Stimulated activated naive B cell treated with anti-CD40 and anti-IgM and Interleukin-4, amounts not matched to agents 10 μg/mL and 1 μg/mL and 100 μg/mL, for 72 hours (primary cell): ENCODE results near the gene GLI3.

ENCODE experiments used
- ATAC-seq, 2 donors: fragments of 150-1000 bp; cut with Tn5 transposase; replicated peaks; 2 replicates each; pipeline ENCODE4 v1.10.0; 2021; ENCODE audit warnings: moderate library complexity in 1 of 2
- DNase-seq: peaks from one replicate; pipeline ENCODE4 v3.0.0; 2021
- H3K27ac Mint-ChIP-seq: one replicate; pipeline ENCODE4 v1.8.0; 2022; ENCODE audit warnings: mild to moderate bottlenecking, mixed read lengths
- H3K27me3 Mint-ChIP-seq, 2 donors: one replicate each; pipeline ENCODE4 v1.8.0; 2022; ENCODE audit warnings: mixed read lengths in 2 of 2
- H3K36me3 Mint-ChIP-seq, 2 donors: one replicate each; pipeline ENCODE4 v1.8.0; 2022; ENCODE audit warnings: mixed read lengths in 2 of 2, mild to moderate bottlenecking in 1 of 2
- H3K4me1 Mint-ChIP-seq, 2 donors: one replicate each; pipeline ENCODE4 v1.8.0; 2022; ENCODE audit warnings: mixed read lengths in 2 of 2, mild to moderate bottlenecking in 1 of 2
- H3K4me3 Mint-ChIP-seq, 2 donors: one replicate each; pipeline ENCODE4 v1.8.0; 2022; ENCODE audit warnings: mild to moderate bottlenecking in 2 of 2, mixed read lengths in 2 of 2, moderate library complexity in 1 of 2
- H3K9me3 Mint-ChIP-seq, 2 donors: one replicate each; pipeline ENCODE4 v1.8.0; 2022; ENCODE audit warnings: mixed read lengths in 2 of 2, mild to moderate bottlenecking in 1 of 2

The GLI3 gene

DNA sequence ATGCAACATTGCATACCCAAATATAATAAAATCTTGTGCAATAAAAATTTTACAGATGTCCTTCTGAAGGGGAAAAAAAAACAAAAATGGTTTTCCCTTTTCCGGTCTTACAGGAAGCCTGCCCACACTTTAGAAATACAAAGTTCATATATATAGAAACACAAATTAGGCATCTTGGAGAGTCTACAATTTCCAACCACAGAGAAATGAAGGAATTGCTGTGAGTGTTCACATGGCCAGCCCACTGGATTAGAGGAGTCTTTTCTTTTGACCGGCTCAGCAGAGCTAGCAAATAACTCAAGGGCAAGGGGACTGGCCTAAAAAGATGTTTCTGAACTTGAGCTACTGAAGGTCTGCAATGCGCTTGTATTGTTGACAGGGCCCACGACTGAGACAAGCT, 92.4 kb downstream of the GLI3 start:
- H3K4me3 Mint-ChIP-seq = no peak overlapping the region
- H3K4me1 Mint-ChIP-seq = no peaks in the 10 kb centered on the region
- H3K9me3 Mint-ChIP-seq = peaks cover 0 to 2% of the 10 kb centered on the region in 2 donors
- no peaks in the 10 kb centered on the region for H3K36me3 Mint-ChIP-seq
- H3K27ac Mint-ChIP-seq = no peak overlapping the region
- no peak for DNase-seq
- ATAC-seq = no peak
- peaks cover 11 to 18% of the 10 kb centered on the region in 2 donors for H3K27me3 Mint-ChIP-seq

DNA sequence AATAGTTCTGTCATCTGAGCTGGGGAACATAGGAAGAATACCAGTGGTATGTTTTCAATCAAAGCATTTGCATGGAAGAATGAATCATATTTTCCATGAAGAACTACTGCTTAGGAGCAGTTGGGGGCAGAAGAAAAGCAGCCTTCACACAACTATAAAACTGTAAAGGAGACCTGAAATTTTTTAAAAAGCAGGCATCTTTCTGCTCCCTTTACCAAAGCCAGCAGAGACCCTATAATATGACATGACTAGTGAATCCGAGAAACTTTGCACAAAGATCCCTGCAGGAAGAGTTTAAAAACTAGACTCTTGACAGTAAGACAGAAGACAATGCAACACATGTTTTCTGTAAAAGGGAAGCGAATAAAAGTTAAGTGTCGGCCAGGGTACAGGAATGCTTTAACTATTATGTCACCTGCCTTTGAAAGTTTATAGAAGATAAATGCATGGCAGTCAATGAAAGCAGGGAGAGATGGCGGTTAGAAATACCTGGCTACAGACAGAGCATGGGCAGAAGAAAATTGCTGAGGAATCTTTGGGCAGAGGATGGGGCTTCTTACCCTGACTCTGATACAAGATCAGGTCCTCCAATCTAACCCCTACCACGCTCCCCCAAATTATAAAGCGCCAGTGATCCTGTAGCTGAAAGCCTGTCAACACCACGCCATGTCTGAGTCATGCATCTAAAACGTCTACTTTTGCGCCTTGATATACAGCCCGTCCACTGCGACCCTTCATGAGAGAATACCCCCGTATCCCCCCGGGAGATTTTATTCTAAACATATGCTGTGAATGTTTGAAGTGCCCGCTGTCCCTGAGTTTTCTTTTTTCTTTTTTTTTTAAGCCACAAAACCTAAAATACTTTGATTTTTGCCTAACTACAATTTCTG, 93.1 kb downstream of the GLI3 start:
- DNase-seq (no peak), ATAC-seq (no peak)
- Mint-ChIP-seq H3K36me3 (no peaks in the 10 kb centered on the region), H3K27me3 (peaks cover 11 to 18% of the 10 kb centered on the region in 2 donors), H3K27ac (no peak overlapping the region), H3K9me3 (peaks cover 0 to 2% of the 10 kb centered on the region in 2 donors), H3K4me1 (no peaks in the 10 kb centered on the region), H3K4me3 (no peak overlapping the region)

DNA sequence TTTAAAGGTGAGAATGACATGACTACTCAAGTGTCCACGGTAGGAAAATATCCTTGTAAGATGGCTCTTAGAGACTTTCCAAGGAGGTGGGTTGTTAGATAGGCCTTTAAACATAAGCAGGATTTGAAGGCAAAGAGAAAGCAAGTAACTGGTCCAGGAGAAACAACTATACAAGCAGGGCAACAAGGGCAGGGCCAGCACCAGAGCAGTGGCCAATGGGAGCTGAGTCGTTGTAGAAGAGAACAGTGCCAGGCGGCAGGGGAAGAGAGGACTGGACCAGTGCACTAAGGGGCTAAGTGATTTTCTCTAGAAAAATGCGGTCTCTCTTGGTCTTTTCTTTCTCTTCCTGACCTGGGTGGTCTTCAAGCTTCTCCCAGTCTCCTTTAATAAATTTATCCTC, 94.9 kb downstream of the GLI3 start:
- H3K27me3 Mint-ChIP-seq = peaks cover 6 to 9% of the 10 kb centered on the region in 2 donors
- no peak for ATAC-seq
- H3K27ac Mint-ChIP-seq = no peak overlapping the region
- no peaks in the 10 kb centered on the region for H3K36me3 Mint-ChIP-seq
- no peaks in the 10 kb centered on the region for H3K4me1 Mint-ChIP-seq
- H3K9me3 Mint-ChIP-seq = no peaks in the 10 kb centered on the region
- no peak for DNase-seq
- no peak overlapping the region for H3K4me3 Mint-ChIP-seq

DNA sequence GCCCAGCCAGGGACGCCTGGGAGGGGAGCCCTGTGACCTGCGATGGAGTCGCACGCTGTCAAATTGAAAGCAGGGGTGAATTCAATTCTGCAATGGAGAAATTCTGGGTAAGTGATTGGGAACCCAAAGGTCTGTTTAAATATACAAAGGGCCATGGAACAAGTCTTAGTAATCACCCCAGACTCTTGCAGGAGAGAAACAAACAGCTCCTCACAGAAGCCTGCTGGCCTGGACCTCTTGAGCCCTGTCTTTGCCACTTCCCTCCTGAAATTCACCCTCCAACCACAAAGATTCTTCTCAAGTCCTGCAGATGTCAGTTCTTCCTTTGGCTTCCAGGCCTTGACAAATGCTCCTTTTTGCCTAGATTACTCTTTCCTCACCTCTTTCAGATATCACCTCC, 97.3 kb downstream of the GLI3 start:
- H3K9me3 Mint-ChIP-seq = no peaks in the 10 kb centered on the region
- ATAC-seq (no peak), DNase-seq (no peak)
- no peak overlapping the region for H3K4me3 Mint-ChIP-seq
- no peaks in the 10 kb centered on the region for H3K4me1 Mint-ChIP-seq
- no peaks in the 10 kb centered on the region for H3K36me3 Mint-ChIP-seq
- peaks cover 5 to 9% of the 10 kb centered on the region in 2 donors for H3K27me3 Mint-ChIP-seq
- no peak overlapping the region for H3K27ac Mint-ChIP-seq

DNA sequence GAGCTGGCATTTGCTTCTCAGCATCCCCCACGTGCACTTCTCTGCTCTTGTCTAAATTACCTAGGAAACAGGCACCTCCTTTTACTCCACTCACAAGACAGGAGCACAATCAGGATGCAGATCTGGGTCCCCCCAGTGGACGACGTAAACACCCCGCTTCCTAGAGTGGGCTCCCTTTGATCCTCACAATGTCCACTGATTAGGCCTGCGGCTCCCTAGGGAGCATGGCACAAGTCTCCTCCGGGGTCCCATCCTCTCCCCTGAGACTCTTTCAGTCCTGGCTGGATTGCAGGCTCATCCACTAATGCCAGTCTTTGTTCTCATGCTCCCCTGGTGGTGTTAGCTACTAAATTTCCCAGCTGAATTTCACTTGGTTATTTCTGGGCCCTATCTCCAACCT, 98.3 kb downstream of the GLI3 start:
- ATAC-seq = no peak
- H3K27me3 Mint-ChIP-seq = peaks cover 5 to 9% of the 10 kb centered on the region in 2 donors
- peak overlapping the region; percentile 20 for H3K27ac Mint-ChIP-seq

DNA sequence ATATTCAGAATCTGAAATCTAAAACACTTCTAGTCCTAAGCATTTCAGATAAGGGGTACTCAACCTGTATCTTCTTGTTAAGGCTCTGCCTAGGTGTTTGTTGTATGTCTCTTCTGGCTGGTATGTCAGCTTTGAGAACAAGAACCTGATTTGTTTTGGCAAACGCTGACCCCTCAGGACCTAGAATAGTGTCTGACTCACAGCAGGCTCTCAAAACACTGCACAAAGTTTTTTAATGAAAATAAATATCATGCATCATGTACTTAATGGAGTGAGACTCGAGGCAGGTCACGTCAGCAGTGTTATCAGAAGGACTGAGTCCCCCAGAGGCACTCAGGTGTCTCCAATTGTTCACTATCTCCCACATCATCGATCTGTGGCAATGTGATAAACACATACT, 99.1 kb downstream of the GLI3 start:
- no peak for ATAC-seq
- no peak for DNase-seq
- no peak overlapping the region for H3K4me3 Mint-ChIP-seq
- H3K27me3 Mint-ChIP-seq = peaks cover 5 to 12% of the 10 kb centered on the region in 2 donors
- no peaks in the 10 kb centered on the region for H3K36me3 Mint-ChIP-seq
- H3K9me3 Mint-ChIP-seq = no peaks in the 10 kb centered on the region
- H3K4me1 Mint-ChIP-seq = no peaks in the 10 kb centered on the region
- H3K27ac Mint-ChIP-seq = no peak overlapping the region

More for the DNA sequence above, 98.3 kb downstream of the GLI3 start:
- Mint-ChIP-seq H3K4me1 (no peaks in the 10 kb centered on the region), H3K36me3 (no peaks in the 10 kb centered on the region), H3K9me3 (no peaks in the 10 kb centered on the region), H3K4me3 (no peak overlapping the region)
- no peak for DNase-seq

DNA sequence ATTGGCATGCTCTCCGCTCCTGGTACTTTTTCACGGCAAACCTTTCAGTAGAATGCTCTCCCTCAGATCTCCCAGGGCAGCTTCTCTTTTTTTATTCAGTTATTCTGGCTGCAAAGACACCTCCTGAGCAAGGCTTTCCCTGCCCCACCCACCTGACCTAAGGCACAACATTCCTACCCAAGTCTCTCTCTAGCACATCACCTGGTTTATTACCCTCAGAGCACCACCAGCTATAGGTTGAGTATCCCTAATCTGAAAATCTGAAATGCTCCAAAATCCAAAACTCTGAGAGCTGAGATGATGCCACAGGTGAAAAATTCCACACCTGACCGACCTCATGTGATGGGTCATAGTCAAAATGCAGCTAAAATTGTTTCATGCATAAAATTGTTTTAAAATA, 99.6 kb downstream of the GLI3 start:
- H3K4me3 Mint-ChIP-seq = no peak overlapping the region
- ATAC-seq (no peak), DNase-seq (no peak)
- no peaks in the 10 kb centered on the region for H3K4me1 Mint-ChIP-seq
- no peaks in the 10 kb centered on the region for H3K9me3 Mint-ChIP-seq
- no peak overlapping the region for H3K27ac Mint-ChIP-seq
- H3K36me3 Mint-ChIP-seq = no peaks in the 10 kb centered on the region
- H3K27me3 Mint-ChIP-seq = peaks cover 5 to 16% of the 10 kb centered on the region in 2 donors

DNA sequence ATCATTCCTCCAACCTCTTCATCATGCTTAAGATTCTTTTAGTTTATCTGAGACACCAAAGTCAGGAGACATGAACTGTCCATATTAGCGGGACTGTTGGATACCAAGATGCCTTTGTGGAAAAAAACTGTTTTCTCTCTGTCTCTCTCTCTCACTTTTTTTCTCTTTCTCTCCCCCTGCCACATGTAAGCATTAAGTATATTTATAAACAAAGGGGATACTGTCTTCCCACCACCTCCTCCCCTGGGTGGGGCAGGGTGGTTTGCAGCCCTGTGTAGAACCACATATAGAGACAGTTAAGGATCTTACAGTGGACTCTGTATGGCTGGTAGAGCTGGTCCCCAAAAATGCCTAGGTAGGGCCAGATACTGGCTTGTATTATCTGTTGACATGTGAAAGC, 101.3 kb downstream of the GLI3 start:
- no peaks in the 10 kb centered on the region for H3K9me3 Mint-ChIP-seq
- ATAC-seq = no peak
- H3K27ac Mint-ChIP-seq = no peak overlapping the region

DNA sequence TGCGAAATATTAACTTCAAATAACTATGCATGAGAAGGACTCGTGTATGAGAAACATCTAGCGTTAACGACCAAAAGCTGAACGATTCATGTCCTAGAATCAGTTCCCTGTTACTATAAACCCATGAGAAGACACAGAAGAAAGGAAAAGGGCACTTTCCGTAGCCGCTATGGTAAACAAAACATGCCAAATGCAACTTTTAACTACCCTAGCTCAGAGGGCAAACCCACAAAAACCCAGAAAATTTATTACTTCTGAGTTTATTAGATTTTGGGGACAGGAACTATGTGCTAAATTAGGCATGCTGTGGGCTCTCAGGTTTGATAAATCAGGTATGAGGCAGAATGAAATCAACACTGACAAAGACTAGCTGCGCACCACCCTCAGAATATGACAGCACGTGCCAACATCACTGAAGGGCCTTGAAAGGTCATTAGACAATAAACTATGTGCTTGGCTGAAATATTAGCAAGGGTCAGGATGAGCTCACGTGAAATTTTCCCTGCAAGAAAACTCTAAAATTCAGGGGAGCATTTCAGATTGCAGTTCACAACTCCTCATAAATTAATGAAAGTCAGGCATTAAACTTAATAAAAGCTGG, 102.6 kb downstream of the GLI3 start:
- Mint-ChIP-seq H3K9me3 (peaks cover 2 to 6% of the 10 kb centered on the region in 2 donors), H3K27ac (no peak overlapping the region), H3K4me3 (no peak overlapping the region), H3K36me3 (no peaks in the 10 kb centered on the region), H3K27me3 (peaks cover 0 to 7% of the 10 kb centered on the region in 2 donors), H3K4me1 (no peaks in the 10 kb centered on the region)
- no peak for DNase-seq
- no peak for ATAC-seq

More for the DNA sequence above, 101.3 kb downstream of the GLI3 start:
- Mint-ChIP-seq H3K4me3 (no peak overlapping the region), H3K36me3 (no peaks in the 10 kb centered on the region), H3K4me1 (no peaks in the 10 kb centered on the region), H3K27me3 (peaks cover 5 to 16% of the 10 kb centered on the region in 2 donors)
- no peak for DNase-seq

DNA sequence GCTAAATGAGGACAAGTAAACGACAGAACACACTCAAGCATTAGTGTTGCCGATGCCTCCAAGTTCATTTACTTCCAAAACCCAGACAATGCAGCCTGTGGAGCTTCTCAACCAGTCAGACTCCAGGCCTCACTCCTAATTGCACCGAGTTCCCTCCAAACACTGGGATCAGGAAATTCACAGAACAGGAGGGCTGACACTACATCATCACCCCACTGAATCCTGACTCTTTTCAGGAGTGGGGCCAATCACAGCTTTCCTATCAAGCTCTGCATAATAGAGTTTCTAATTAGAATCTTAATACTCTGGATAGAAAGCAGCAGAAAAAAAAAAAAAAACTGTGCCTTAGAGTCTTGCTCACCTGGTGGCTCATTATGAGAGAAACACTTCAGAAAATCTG, 103.7 kb downstream of the GLI3 start:
- no peak for DNase-seq
- no peaks in the 10 kb centered on the region for H3K4me1 Mint-ChIP-seq
- H3K36me3 Mint-ChIP-seq = no peaks in the 10 kb centered on the region
- H3K27me3 Mint-ChIP-seq = peaks cover 0 to 7% of the 10 kb centered on the region in 2 donors
- peaks cover 2 to 6% of the 10 kb centered on the region in 2 donors for H3K9me3 Mint-ChIP-seq
- no peak overlapping the region for H3K27ac Mint-ChIP-seq
- ATAC-seq = no peak
- H3K4me3 Mint-ChIP-seq = no peak overlapping the region

DNA sequence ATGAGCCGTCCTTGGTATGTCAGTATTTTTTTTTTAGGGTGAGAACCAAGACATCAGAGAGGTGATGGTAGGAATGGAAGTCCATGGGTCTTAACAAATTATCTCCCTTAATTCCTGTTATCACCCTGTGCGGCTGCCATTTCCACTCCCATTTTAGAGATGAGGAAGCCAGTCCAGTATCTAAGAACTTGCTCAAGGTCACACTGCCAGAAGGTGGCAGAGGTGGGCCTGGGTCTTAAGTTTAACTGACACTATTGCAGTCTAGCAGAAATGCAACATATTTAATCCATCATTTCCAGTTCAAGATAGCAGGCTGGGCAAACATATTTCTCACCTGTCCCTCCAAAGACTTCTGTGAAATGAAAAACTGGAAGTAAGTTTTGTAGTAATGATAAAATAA, 108.3 kb downstream of the GLI3 start:
- Mint-ChIP-seq H3K9me3 (peaks cover 2 to 6% of the 10 kb centered on the region in 2 donors), H3K4me3 (no peak overlapping the region), H3K4me1 (no peaks in the 10 kb centered on the region), H3K27me3 (peaks cover 0 to 7% of the 10 kb centered on the region in 2 donors), H3K36me3 (no peaks in the 10 kb centered on the region), H3K27ac (no peak overlapping the region)
- no peak for DNase-seq
- ATAC-seq = no peak

DNA sequence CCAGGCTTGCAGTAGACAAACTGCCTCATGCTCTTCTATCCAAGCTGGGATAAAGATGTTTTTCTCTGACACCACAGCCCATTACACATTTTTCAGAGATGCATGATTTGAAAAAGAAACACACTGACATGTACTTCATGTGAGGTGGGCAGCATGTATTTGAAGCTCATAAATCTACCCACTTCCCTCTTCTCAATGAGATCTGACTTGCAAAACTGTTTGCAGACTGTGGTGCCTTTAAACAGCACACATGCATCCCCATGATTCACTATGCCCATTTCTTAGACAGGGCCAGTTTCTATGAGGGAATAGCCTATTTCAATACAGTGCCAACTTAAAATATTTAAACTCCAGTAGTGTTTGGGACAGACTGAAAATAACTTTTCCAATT, 109.8 kb downstream of the GLI3 start:
- H3K9me3 Mint-ChIP-seq = peaks cover 2 to 6% of the 10 kb centered on the region in 2 donors
- no peaks in the 10 kb centered on the region for H3K36me3 Mint-ChIP-seq
- ATAC-seq = no peak
- no peaks in the 10 kb centered on the region for H3K27me3 Mint-ChIP-seq
- no peaks in the 10 kb centered on the region for H3K4me1 Mint-ChIP-seq
- no peak overlapping the region for H3K4me3 Mint-ChIP-seq
- no peak for DNase-seq
- H3K27ac Mint-ChIP-seq = no peak overlapping the region

DNA sequence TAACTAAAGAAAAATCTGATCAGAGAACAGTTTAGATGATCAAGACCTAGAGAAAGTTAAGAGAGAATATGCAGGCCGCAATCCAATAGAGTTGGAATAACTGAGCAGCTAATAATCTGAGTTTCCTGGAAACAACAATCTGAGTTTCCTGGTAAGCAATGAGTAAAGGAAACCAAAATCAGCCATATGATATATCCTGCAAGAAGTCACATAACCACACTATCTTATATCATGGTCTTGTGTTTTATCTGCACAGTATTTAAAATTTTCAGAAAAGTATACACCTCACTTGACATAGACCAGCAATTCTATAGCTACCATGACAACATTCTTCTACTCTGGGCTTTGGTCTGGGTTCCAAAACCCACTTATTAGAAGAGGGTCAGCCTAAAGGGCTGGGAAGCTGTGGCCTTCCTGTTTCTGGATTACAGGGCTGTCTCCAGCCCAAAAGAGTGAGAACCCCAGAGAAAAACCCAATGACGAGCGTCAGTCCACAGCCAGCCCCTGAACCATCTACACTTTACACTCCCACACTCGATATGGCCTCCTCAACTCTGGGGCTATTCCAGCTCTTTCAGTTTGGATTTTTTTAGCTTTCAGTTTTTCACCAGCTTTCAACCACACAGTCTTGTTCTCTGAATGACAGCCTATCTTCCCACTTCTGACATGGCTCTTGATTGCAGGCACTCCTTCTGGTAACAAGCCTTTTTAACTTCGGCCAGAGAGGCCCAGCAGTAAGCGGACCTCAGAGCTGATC, 110.4 kb downstream of the GLI3 start:
- DNase-seq = no peak
- H3K27me3 Mint-ChIP-seq = no peaks in the 10 kb centered on the region
- H3K4me3 Mint-ChIP-seq = no peak overlapping the region
- no peak for ATAC-seq
- no peaks in the 10 kb centered on the region for H3K4me1 Mint-ChIP-seq
- no peak overlapping the region for H3K27ac Mint-ChIP-seq
- H3K36me3 Mint-ChIP-seq = no peaks in the 10 kb centered on the region
- H3K9me3 Mint-ChIP-seq = peaks cover 2 to 6% of the 10 kb centered on the region in 2 donors

DNA sequence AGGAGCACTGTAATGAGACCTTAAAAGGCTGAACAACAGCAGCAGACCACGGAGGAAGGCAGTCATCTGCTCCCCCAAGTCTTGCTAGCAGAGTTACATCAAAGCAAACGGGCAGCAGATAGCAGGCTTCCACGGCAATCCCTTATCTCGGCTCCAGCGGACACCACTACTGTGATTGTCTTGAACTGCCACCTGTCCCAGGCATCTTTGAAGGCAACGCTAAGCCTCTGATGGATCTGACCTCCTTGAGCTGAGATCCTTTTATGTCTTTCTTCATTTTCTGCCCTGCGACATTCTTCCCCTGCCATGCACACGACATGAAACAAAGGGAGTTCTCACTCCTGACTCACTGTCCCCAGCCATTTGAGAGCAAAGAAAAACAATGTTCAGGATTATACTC, 111.7 kb downstream of the GLI3 start:
- H3K27me3 Mint-ChIP-seq = no peaks in the 10 kb centered on the region
- no peaks in the 10 kb centered on the region for H3K4me1 Mint-ChIP-seq
- H3K27ac Mint-ChIP-seq = no peak overlapping the region
- H3K9me3 Mint-ChIP-seq = peaks cover under 1 to 4% of the 10 kb centered on the region in 2 donors
- no peaks in the 10 kb centered on the region for H3K36me3 Mint-ChIP-seq
- DNase-seq (no peak), ATAC-seq (no peak)
- no peak overlapping the region for H3K4me3 Mint-ChIP-seq
